Testis (tissue), 2 donors: ENCODE results near the gene OTX1.

ENCODE experiments used
- CTCF ChIP-seq, 3 experiments: fragments of 450-650 bp in 2 of 3; fragments of 200-600 bp in 1 of 3; sonication (generic) in 1 of 3; IDR thresholded peaks; one replicate each; pipeline ENCODE4 v1.5.1; 2016 to 2019; ENCODE audit warnings: antibody characterized with exemption in 3 of 3, mild to moderate bottlenecking in 2 of 3, moderate library complexity in 1 of 3
- POLR2A ChIP-seq: fragments of 450-650 bp; IDR thresholded peaks from one replicate; pipeline ENCODE4 v1.6.1; 2017; ENCODE audit warnings: antibody characterized with exemption, mild to moderate bottlenecking, moderate library complexity

DNA sequence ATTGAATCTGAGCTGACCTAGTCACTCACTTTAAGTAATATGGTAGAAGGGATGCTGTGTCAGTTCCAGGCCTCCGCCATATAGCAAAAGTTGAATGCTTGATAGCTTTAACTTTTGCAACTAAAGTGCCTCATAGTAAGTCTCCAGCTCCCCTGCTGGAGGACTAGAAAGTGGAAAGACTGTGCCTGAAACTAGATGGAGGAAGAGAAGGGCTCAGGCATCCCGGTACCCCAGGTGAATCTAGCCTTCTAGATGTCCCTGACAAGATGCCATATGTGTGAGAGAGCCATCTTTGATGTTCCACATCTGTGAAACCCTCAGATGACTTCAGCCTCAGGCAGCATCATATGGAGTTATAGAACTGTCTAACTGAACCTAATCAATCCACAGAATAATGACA, 21.0 kb downstream of the OTX1 start:
- no peak for TF ChIP-seq CTCF (IDR thresholded peaks at IDR 0.05)
- TF ChIP-seq POLR2A = no peak
